Measurements from ENCODE around the gene TSTD2.

Gene TSTD2

GRCh38 chr9:97553841-97554240, 79.3 kb downstream of the TSTD2 start:
- ATAC-seq, result no peak
- TF ChIP-seq RARB (CRISPR knock-in tag; IDR thresholded peaks at IDR 0.05) (no peak), SNAI2 (CRISPR knock-in tag; IDR thresholded peaks at IDR 0.05) (no peak), OSR1 (CRISPR knock-in tag; IDR thresholded peaks at IDR 0.05) (no peak), ISL1 (CRISPR knock-in tag; IDR thresholded peaks at IDR 0.05) (no peak), ZNF565 (CRISPR knock-in tag; conservative IDR thresholded peaks at IDR 0.05; ENCODE audit: low read depth) (no peak)

DNA sequence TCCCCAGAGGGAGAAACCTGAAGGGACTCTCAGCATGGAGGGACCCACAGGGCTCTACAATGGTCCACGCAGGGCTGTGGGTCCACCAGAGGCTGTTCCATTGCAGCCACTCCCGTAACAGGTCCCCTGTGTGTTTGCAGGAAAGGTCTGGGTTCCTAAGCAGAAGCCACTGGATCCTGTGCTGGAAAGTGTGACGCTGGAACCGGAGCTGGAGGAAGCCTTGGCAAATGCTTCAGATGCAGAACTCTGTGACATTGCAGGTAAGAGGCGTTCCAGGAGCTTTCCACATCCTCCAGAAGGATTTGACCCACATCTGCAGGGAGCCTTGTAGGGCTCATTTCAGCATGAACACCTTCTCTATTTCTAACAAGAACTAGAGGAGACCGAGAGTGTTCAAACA, 80.0 kb downstream of the TSTD2 start:
- no peak for ATAC-seq
- TF ChIP-seq ISL1 (CRISPR knock-in tag; IDR thresholded peaks at IDR 0.05) (no peak), SNAI2 (CRISPR knock-in tag; IDR thresholded peaks at IDR 0.05) (no peak), OSR1 (CRISPR knock-in tag; IDR thresholded peaks at IDR 0.05) (no peak), ZNF565 (CRISPR knock-in tag; conservative IDR thresholded peaks at IDR 0.05; ENCODE audit: low read depth) (no peak), CSDC2 (CRISPR knock-in tag; IDR thresholded peaks at IDR 0.05) (no peak), ZNF70 (CRISPR knock-in tag; IDR thresholded peaks at IDR 0.05) (no peak), GLIS3 (CRISPR knock-in tag; IDR thresholded peaks at IDR 0.05) (no peak)

GRCh38 chr9:97551308-97551707, 81.9 kb downstream of the TSTD2 start:
- no peak for ATAC-seq
- TF ChIP-seq ZNF8 (CRISPR knock-in tag; IDR thresholded peaks at IDR 0.05), result no peak
- no peak for TF ChIP-seq OSR1 (CRISPR knock-in tag; IDR thresholded peaks at IDR 0.05)
- no peak for TF ChIP-seq GLIS3 (CRISPR knock-in tag; IDR thresholded peaks at IDR 0.05)
- TF ChIP-seq ZFP30 (CRISPR knock-in tag; IDR thresholded peaks at IDR 0.05), result no peak
- no peak for TF ChIP-seq ISL1 (CRISPR knock-in tag; IDR thresholded peaks at IDR 0.05)
- no peak for TF ChIP-seq TOX (CRISPR knock-in tag; IDR thresholded peaks at IDR 0.05; ENCODE audit: borderline replicate concordance)
- TF ChIP-seq CREB5 (CRISPR knock-in tag; IDR thresholded peaks at IDR 0.05; ENCODE audit: low read depth), result no peak
- no peak for TF ChIP-seq PATZ1 (CRISPR knock-in tag; IDR thresholded peaks at IDR 0.05; ENCODE audit: borderline replicate concordance)
- no peak for TF ChIP-seq ESRRG (CRISPR knock-in tag; IDR thresholded peaks at IDR 0.05)

DNA sequence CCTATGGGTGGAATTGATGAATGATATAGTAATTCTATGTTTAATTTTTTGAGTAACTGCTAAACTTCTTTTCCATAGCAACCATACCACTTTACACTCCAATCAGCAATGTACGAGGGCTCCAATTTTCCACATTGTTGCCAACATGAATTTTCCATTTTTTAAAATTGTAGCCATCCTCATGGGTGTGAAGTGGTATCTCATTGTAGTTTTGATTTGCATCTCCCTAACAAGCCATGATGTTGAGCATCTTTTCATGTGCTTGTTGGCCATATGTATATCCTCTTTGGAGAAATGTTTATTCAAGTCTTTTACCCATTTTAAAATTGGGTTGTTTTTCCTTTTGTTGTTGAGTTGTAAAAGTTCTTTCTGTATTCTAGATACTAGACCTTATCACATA, 82.8 kb downstream of the TSTD2 start:
- TF ChIP-seq SNAI2 (CRISPR knock-in tag; IDR thresholded peaks at IDR 0.05), result no peak
- TF ChIP-seq GLIS3 (CRISPR knock-in tag; IDR thresholded peaks at IDR 0.05), result no peak
- no peak for TF ChIP-seq TSHZ2 (CRISPR knock-in tag; IDR thresholded peaks at IDR 0.05)
- no peak for TF ChIP-seq PPARA (CRISPR knock-in tag; IDR thresholded peaks at IDR 0.05; ENCODE audit: borderline replicate concordance)
- no peak for TF ChIP-seq ZNF8 (CRISPR knock-in tag; IDR thresholded peaks at IDR 0.05)
- no peak for TF ChIP-seq ISL1 (CRISPR knock-in tag; IDR thresholded peaks at IDR 0.05)
- TF ChIP-seq ESRRG (CRISPR knock-in tag; IDR thresholded peaks at IDR 0.05), result no peak
- TF ChIP-seq ZC3H10 (CRISPR knock-in tag; IDR thresholded peaks at IDR 0.05), result no peak
- no peak for TF ChIP-seq OSR1 (CRISPR knock-in tag; IDR thresholded peaks at IDR 0.05)
- no peak for TF ChIP-seq PATZ1 (CRISPR knock-in tag; IDR thresholded peaks at IDR 0.05; ENCODE audit: borderline replicate concordance)
- TF ChIP-seq RARB (CRISPR knock-in tag; IDR thresholded peaks at IDR 0.05), result no peak
- ATAC-seq, result no peak
